NCI-H510A (cell line): ENCODE data around the gene FOXP2.
A peak's percentile ranks its signal among the peaks of the same experiment; 100 is the strongest.
"Not testable (repeated sequence)": the region's sequence is repeated elsewhere in the genome, so short reads cannot be mapped to it uniquely, and the experiment has no call there.

Experiments used
- DNase-seq: peaks from one replicate; lab custom pipeline; 2025; lab: John Stamatoyannopoulos, UW

The FOXP2 gene

GRCh38 chr7:114588506-114588905 is 173.9 kb downstream of the FOXP2 start:
- DNase-seq: no peak

GRCh38 chr7:114589436-114589835 is 174.8 kb downstream of the FOXP2 start:
- no peak for DNase-seq

- DNase-seq: no peak
These were observed 175.7 kb downstream of the FOXP2 start for GRCh38 chr7:114590298-114590697.

GRCh38 chr7:114598946-114599345 is 184.3 kb downstream of the FOXP2 start:
- no peak for DNase-seq

- no peak for DNase-seq
These were observed 191.5 kb downstream of the FOXP2 start for GRCh38 chr7:114606100-114606499.

- not testable (repeated sequence) for DNase-seq
These were observed 194.2 kb downstream of the FOXP2 start for GRCh38 chr7:114608822-114609221.

- DNase-seq: no peak
These were observed 205.6 kb downstream of the FOXP2 start for GRCh38 chr7:114620208-114620607.

GRCh38 chr7:114622221-114622620 is 207.6 kb downstream of the FOXP2 start:
- DNase-seq: no peak

- DNase-seq: no peak
These were observed 208.5 kb downstream of the FOXP2 start for GRCh38 chr7:114623146-114623545.

- no peak for DNase-seq
These were observed 212.6 kb downstream of the FOXP2 start for GRCh38 chr7:114627231-114627630.

GRCh38 chr7:114628362-114628761 is 213.7 kb downstream of the FOXP2 start:
- no peak for DNase-seq

- DNase-seq: no peak
These were observed 215.1 kb downstream of the FOXP2 start for GRCh38 chr7:114629762-114630161.

- no peak for DNase-seq
These were observed 215.8 kb downstream of the FOXP2 start for GRCh38 chr7:114630201-114630990.

GRCh38 chr7:114631249-114631822 is 216.7 kb downstream of the FOXP2 start:
- peak; percentile 36 for DNase-seq

- DNase-seq: no peak
These were observed 224.8 kb downstream of the FOXP2 start for GRCh38 chr7:114639451-114639850.

GRCh38 chr7:114644455-114644854 is 229.8 kb downstream of the FOXP2 start:
- no peak for DNase-seq

- DNase-seq: no peak
These were observed 230.8 kb downstream of the FOXP2 start for GRCh38 chr7:114645451-114645850.

GRCh38 chr7:114647518-114647917 is 232.9 kb downstream of the FOXP2 start:
- DNase-seq: no peak

GRCh38 chr7:114648117-114648516 is 233.5 kb downstream of the FOXP2 start:
- no peak for DNase-seq

- DNase-seq: no peak
These were observed 234.1 kb downstream of the FOXP2 start for GRCh38 chr7:114648680-114649079.

- DNase-seq: no peak
These were observed 235.1 kb downstream of the FOXP2 start for GRCh38 chr7:114649689-114650088.

GRCh38 chr7:114650491-114650890 is 235.9 kb downstream of the FOXP2 start:
- DNase-seq: no peak

- peak; percentile 47 for DNase-seq
These were observed 237.4 kb downstream of the FOXP2 start for GRCh38 chr7:114652041-114652440.
